HCT116 (cell line): ENCODE measurements around the gene CAGE1. TPM values are rescaled to one million over a fixed set of nuclear protein-coding genes. Genes with fewer than 3 reads are reported as not detected.

Experiments
- ATAC-seq: fragments of 200-7000 bp; cut with Tn5 transposase; 2 replicates; pipeline ENCODE4 v1.9.1; 2020; ENCODE audit warnings: mild to moderate bottlenecking, moderate library complexity
- BruUV-seq: library from RNA; stranded (reverse); fragments of 400-500 nt; replicated peaks from 2 replicates; lab custom pipeline; 2021; lab: Mats Ljungman, UMichigan
- CTCF ChIA-PET: fragments of 300-600 bp; sonication (Branson Sonifier 250); formaldehyde crosslinking; loops from one replicate; lab custom pipeline; 2021; ENCODE audit warnings: antibody characterized with exemption; lab: Charles Lee
- POLR2A ChIA-PET: fragments of 300-600, 350-600 bp; sonication (Branson Sonifier 250); formaldehyde crosslinking; loops from one replicate; lab custom pipeline; 2021; ENCODE audit warnings: antibody characterized with exemption; lab: Charles Lee
- RAD21 ChIA-PET, 2 experiments: fragments of 300-600 bp; sonication (Branson Sonifier 250); formaldehyde crosslinking; loops; one replicate each; lab custom pipeline; 2023; ENCODE audit warnings: low total read pairs in 2 of 2; ENCODE audit not compliant: uncharacterized antibody in 2 of 2, unreplicated experiment in 2 of 2, low non-redundant PET in 1 of 2; lab: Charles Lee
- DNase-seq: peaks from one replicate; pipeline ENCODE4 v3.0.0-alpha.2; 2010; ENCODE audit warnings: low read depth, low spot score
- H2AFZ ChIP-seq: fragments of 200-600 bp; shearing (Covaris generic), sonication (generic); 2 replicates; pipeline ENCODE4 v1.6.1; 2017; ENCODE audit warnings: low read depth, mixed run types, mixed read lengths, antibody characterized with exemption, low read length; ENCODE audit not compliant: poor library complexity, severe bottlenecking
- H3K27ac ChIP-seq: 2 replicates; pipeline ENCODE4 v1.5.1; 2012; ENCODE audit warnings: low read depth, low read length
- H3K27me3 ChIP-seq: fragments of 200-600 bp; sonication (generic); 2 replicates; pipeline ENCODE4 v1.6.1; 2016; ENCODE audit warnings: mixed run types, low read length, mixed read lengths; ENCODE audit not compliant: insufficient read depth
- H3K36me3 ChIP-seq, 2 experiments: fragments of 200-500 bp in 1 of 2; fragments of 200-600 bp in 1 of 2; sonication (Bioruptor generic) in 1 of 2; sonication (generic) in 1 of 2; 2 replicates each; pipeline versions ENCODE4 v1.5.1 to v1.6.1; 2014 to 2016; ENCODE audit warnings: low read length in 2 of 2, inconsistent platforms in 1 of 2, mixed read lengths in 1 of 2, mixed run types in 1 of 2; ENCODE audit not compliant: insufficient read depth in 2 of 2, control insufficient read depth in 1 of 2
- H3K4me1 ChIP-seq, 2 experiments: fragments of 200-600 bp in 1 of 2; sonication (generic) in 1 of 2; 2 replicates each; pipeline versions ENCODE4 v1.5.1 to v1.6.1; 2012 to 2017; ENCODE audit warnings: low read length in 2 of 2, inconsistent platforms in 1 of 2, mild to moderate bottlenecking in 1 of 2, mixed read lengths in 1 of 2, mixed run types in 1 of 2, moderate library complexity in 1 of 2; ENCODE audit not compliant: insufficient read depth in 2 of 2, control insufficient read depth in 1 of 2
- H3K4me2 ChIP-seq: fragments of 200-600 bp; sonication (generic); 2 replicates; pipeline ENCODE4 v1.6.1; 2017; ENCODE audit warnings: mixed run types, low read length, mixed read lengths
- H3K4me3 ChIP-seq, 2 experiments: fragments of 200-600 bp in 1 of 2; sonication (generic) in 1 of 2; replicated peaks in 1 of 2; 2 replicates each; pipeline ENCODE4 v1.5.1; 2011 to 2016; ENCODE audit warnings: low read length in 2 of 2, control low read depth in 1 of 2, low read depth in 1 of 2, mild to moderate bottlenecking in 1 of 2, mixed read lengths in 1 of 2, mixed run types in 1 of 2
- H3K79me2 ChIP-seq: fragments of 200-600 bp; sonication (generic); 2 replicates; pipeline ENCODE4 v1.6.1; 2017; ENCODE audit warnings: mild to moderate bottlenecking, mixed run types, low read length, moderate library complexity, mixed read lengths; ENCODE audit not compliant: insufficient read depth
- H3K9ac ChIP-seq: fragments of 200-600 bp; sonication (generic); 2 replicates; pipeline ENCODE4 v1.6.1; 2016; ENCODE audit warnings: low read length, mixed read lengths
- H3K9me2 ChIP-seq: fragments of 200-600 bp; sonication (generic), shearing (Covaris generic); 2 replicates; pipeline ENCODE4 v1.6.1; 2017; ENCODE audit warnings: mixed run types, mild to moderate bottlenecking, moderate library complexity; ENCODE audit not compliant: insufficient read depth
- H3K9me3 ChIP-seq, 2 experiments: fragments of 200-500 bp in 1 of 2; fragments of 200-600 bp in 1 of 2; sonication (Bioruptor generic) in 1 of 2; sonication (generic) in 1 of 2; 2 replicates each; pipeline ENCODE4 v1.6.1; 2014 to 2017; ENCODE audit warnings: low read length in 2 of 2, mixed read lengths in 2 of 2, inconsistent platforms in 1 of 2, low read depth in 1 of 2, mild to moderate bottlenecking in 1 of 2, mixed run types in 1 of 2, moderate library complexity in 1 of 2; ENCODE audit not compliant: control insufficient read depth in 1 of 2, insufficient read depth in 1 of 2
- H4K20me1 ChIP-seq: fragments of 200-600 bp; sonication (generic), shearing (Covaris generic); 2 replicates; pipeline ENCODE4 v1.6.1; 2017; ENCODE audit warnings: mixed run types, mild to moderate bottlenecking, moderate library complexity; ENCODE audit not compliant: insufficient read depth
- CBX3 ChIP-seq: IDR thresholded peaks from 2 replicates; pipeline ENCODE4 v1.6.1; 2012; ENCODE audit warnings: low read depth
- EGR1 ChIP-seq: IDR thresholded peaks from 2 replicates; pipeline ENCODE4 v1.6.1; 2012; ENCODE audit warnings: low read depth
- JUND ChIP-seq: IDR thresholded peaks from 2 replicates; pipeline ENCODE4 v1.6.1; 2012
- MAX ChIP-seq: IDR thresholded peaks from 2 replicates; pipeline ENCODE4 v1.6.1; 2012
- POLR2AphosphoS5 ChIP-seq: IDR thresholded peaks from 2 replicates; pipeline ENCODE4 v1.6.1; 2011; ENCODE audit warnings: mild to moderate bottlenecking, low read depth, low read length, moderate library complexity
- SIN3A ChIP-seq: IDR thresholded peaks from 2 replicates; pipeline ENCODE4 v1.6.1; 2012; ENCODE audit warnings: low read depth
- ZBTB33 ChIP-seq: IDR thresholded peaks from 2 replicates; pipeline ENCODE4 v1.6.1; 2011; ENCODE audit warnings: mild to moderate bottlenecking, low read length, moderate library complexity; ENCODE audit not compliant: insufficient replicate concordance; ENCODE audit errors: extremely low read depth
- intact Hi-C: fragments of 100-400 bp; cut with micrococcal nuclease; formaldehyde crosslinking; loops from 2 replicates; pipeline ENCODE4 v1.10.0; 2022
- total RNA-seq: library from RNA; stranded (reverse); gene quantifications from one replicate; pipeline ENCODE4 v1.2.1, GENCODE V29; 2021; ENCODE audit not compliant: unreplicated experiment

The CAGE1 gene
- total RNA-seq, 1 experiment from 2014 or later, result 0.20 TPM

- no peaks in the 10 kb centered on the region for H3K9me3 ChIP-seq
- H3K27me3 ChIP-seq, result no peaks in the 10 kb centered on the region
- no peak overlapping the region for H2AFZ ChIP-seq
- ATAC-seq (no peak), DNase-seq (no peak)
- H3K36me3 ChIP-seq, result peaks cover 26 to 28% of the 10 kb centered on the region in 2 experiments; a peak in 3 of 4 replicates
- no peak overlapping the region for H3K27ac ChIP-seq
- no peaks in the 10 kb centered on the region for H4K20me1 ChIP-seq
- no TSS peak for BruUV-seq
- TF ChIP-seq ZBTB33 (no peak), POLR2AphosphoS5 (0 out of 2 replicates have a peak, but pooled peaks have one; percentile 3)
- TF ChIP-seq, all 23 proteins: peak for 1
- Histone ChIP-seq H3K4me3 (no peak overlapping the region), H3K4me1 (no peaks in the 10 kb centered on the region), H3K79me2 (no peaks in the 10 kb centered on the region), H3K9ac (no peak overlapping the region), H3K9me2 (no peaks in the 10 kb centered on the region), H3K4me2 (no peak overlapping the region)
- ChIA-PET POLR2A (no interaction called here), RAD21 (no interaction called here), CTCF (no interaction called here)
- intact Hi-C loops, result no loop called here
Measured at GRCh38 chr6:7283676-7284075, 105.9 kb downstream of the CAGE1 start.

GRCh38 chr6:7282097-7282906 lies 107.2 kb downstream of the CAGE1 start:
- H4K20me1 ChIP-seq, result no peaks in the 10 kb centered on the region

More at GRCh38 chr6:7282097-7282906, 107.2 kb downstream of the CAGE1 start:
- CTCF ChIA-PET, result no interaction called here
- intact Hi-C loops, result no loop called here
- H2AFZ ChIP-seq, result no peak overlapping the region
- H3K4me2 ChIP-seq, result no peak overlapping the region
- RAD21 ChIA-PET, result no interaction called here
- no peak overlapping the region for H3K9ac ChIP-seq
- no peak for TF ChIP-seq CBX3
- TF ChIP-seq MAX, result no peak
- TF ChIP-seq SIN3A, result no peak
- TF ChIP-seq ZBTB33, result no peak
- no peak for TF ChIP-seq EGR1
- no peak for TF ChIP-seq JUND
- H3K9me2 ChIP-seq, result no peaks in the 10 kb centered on the region
- no peaks in the 10 kb centered on the region for H3K4me1 ChIP-seq
- no peak for ATAC-seq
- H3K27me3 ChIP-seq, result no peaks in the 10 kb centered on the region
- no peak overlapping the region for H3K27ac ChIP-seq
- no peaks in the 10 kb centered on the region for H3K79me2 ChIP-seq
- DNase-seq, result no peak
- POLR2A ChIA-PET, result interaction anchor here (1.1 to 1.4 kb wide), 2 partner anchors 10 to 332 kb away, joined by 3 read pairs; no protein-coding TSS in a partner anchor
- peaks cover 13 to 15% of the 10 kb centered on the region in 2 experiments; a peak in 3 of 4 replicates for H3K36me3 ChIP-seq
- no peaks in the 10 kb centered on the region for H3K9me3 ChIP-seq
- BruUV-seq, result no TSS peak
- no peak overlapping the region for H3K4me3 ChIP-seq
